Chondrocyte (in vitro differentiated cells): ENCODE data around the gene TF. TPM values are rescaled to one million over a fixed set of nuclear protein-coding genes. Genes with fewer than 3 reads are reported as not detected.

Source experiments
- DNase-seq: peaks from one replicate; pipeline ENCODE4 v3.0.0; 2021; ENCODE audit warnings: mixed read lengths, low spot score
- H3K27ac Mint-ChIP-seq: one replicate; pipeline ENCODE4 v1.8.0; 2021; ENCODE audit warnings: mild to moderate bottlenecking, moderate library complexity, mixed read lengths; ENCODE audit not compliant: unreplicated experiment
- H3K27me3 Mint-ChIP-seq: 2 replicates; pipeline ENCODE4 v1.8.0; 2021; ENCODE audit warnings: low read depth, mixed read lengths
- H3K36me3 Mint-ChIP-seq: 2 replicates; pipeline ENCODE4 v1.8.0; 2021; ENCODE audit warnings: low read depth, mixed read lengths
- H3K4me1 Mint-ChIP-seq: 2 replicates; pipeline ENCODE4 v1.8.0; 2021; ENCODE audit warnings: low read depth, mild to moderate bottlenecking, mixed read lengths
- H3K4me3 Mint-ChIP-seq: one replicate; pipeline ENCODE4 v1.8.0; 2021; ENCODE audit warnings: mild to moderate bottlenecking, moderate library complexity, mixed read lengths; ENCODE audit not compliant: unreplicated experiment
- H3K9me3 Mint-ChIP-seq: 2 replicates; pipeline ENCODE4 v1.8.0; 2021; ENCODE audit warnings: low read depth, mixed read lengths
- total RNA-seq: library from RNA; stranded (reverse); gene quantifications from 3 replicates; pipeline ENCODE4 v1.2.1, GENCODE V29; 2021
- TF ChIP-seq, protein P1 (sequence below): fragments of 200-600 bp; sonication (generic); IDR thresholded peaks from 2 replicates; pipeline ENCODE4 v1.5.0; 2021; ENCODE audit warnings: antibody characterized with exemption, mild to moderate bottlenecking, moderate library complexity

Gene TF
- total RNA-seq, 1 donor from 2014 or later, result 1.2 TPM

DNA sequence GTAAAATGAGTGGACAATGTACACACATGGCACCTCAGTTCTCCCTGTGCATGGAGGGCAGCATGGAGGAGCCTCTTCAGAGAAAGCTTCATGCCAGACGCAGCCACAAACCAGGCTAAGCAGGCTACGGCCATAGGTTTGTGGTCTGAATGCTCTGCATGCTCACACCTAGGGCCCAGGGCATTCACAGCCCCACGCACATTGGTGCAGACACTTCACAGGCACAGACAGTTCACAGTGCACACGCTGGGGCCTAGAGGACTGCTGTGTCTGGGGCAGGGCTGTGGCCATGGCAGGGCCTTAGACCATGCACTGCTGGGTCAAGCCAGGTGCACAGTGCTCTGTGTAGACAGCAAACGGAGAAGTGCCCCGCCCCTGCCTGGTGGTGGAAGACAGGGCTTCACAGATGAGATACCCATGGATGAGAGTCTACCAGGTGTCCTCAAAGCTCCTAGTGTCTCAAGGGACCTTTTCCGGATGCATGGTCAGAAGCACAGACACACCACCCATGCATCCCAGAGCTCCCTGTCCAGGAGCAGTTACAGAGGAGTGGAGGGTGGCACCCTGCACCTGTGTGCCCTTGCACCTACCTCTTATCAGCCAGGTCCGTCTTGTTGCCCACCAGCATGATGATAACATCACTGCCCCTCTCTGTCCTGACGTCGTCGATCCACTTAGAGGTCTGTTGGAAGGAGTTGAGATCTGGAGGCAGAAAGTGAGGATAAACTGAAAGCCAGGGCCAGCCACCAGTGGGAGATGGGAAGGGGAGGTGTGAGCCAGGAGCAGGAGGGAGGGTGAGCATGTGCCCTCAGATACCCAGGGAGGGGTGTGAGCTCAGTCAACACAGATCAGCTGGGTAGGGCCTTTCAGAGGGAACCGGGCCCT, 93.0 kb downstream of the TF start:
- Mint-ChIP-seq H3K27ac (no peak overlapping the region), H3K4me1 (peaks cover 7% of the 10 kb centered on the region), H3K36me3 (peaks cover 20% of the 10 kb centered on the region), H3K27me3 (no peaks in the 10 kb centered on the region), H3K4me3 (no peak overlapping the region), H3K9me3 (no peaks in the 10 kb centered on the region)
- TF ChIP-seq, protein P1, sequence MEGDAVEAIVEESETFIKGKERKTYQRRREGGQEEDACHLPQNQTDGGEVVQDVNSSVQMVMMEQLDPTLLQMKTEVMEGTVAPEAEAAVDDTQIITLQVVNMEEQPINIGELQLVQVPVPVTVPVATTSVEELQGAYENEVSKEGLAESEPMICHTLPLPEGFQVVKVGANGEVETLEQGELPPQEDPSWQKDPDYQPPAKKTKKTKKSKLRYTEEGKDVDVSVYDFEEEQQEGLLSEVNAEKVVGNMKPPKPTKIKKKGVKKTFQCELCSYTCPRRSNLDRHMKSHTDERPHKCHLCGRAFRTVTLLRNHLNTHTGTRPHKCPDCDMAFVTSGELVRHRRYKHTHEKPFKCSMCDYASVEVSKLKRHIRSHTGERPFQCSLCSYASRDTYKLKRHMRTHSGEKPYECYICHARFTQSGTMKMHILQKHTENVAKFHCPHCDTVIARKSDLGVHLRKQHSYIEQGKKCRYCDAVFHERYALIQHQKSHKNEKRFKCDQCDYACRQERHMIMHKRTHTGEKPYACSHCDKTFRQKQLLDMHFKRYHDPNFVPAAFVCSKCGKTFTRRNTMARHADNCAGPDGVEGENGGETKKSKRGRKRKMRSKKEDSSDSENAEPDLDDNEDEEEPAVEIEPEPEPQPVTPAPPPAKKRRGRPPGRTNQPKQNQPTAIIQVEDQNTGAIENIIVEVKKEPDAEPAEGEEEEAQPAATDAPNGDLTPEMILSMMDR, result no peak
- no peak for DNase-seq

DNA sequence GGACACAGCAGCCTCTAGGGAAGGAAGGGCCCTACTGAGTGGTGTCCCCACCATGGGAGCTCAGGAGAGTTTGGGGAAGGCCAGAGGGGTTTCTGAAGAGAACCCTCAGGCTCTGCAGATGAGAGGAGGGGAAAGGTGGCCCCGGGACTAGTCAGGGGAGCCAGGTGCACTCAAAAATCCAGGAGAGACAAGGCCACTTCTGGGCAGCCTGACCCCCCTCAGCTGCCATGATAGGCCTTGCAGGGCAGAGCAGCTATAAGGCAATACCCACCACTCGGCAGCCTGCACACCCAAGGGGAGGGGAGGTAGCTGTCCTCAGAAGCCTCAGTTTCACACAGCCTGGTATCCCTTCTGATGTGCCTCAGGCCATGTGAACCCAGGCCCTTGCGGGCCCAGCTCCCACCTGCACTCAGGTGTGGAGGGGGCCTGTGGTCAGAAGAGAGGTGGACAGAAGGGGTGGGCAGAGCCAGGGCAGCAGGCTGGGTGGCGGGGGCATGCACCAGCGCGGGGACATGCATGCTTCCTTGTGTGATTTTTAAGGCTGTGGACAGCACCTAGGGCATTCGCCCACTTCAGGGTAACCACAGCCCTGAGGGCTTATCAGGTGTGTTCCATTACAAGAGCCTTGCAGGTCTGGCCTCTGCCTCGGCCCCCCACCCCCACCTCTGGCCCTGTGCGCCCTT, 94.0 kb downstream of the TF start:
- H3K27me3 Mint-ChIP-seq, result no peaks in the 10 kb centered on the region
- peaks cover 17% of the 10 kb centered on the region for H3K36me3 Mint-ChIP-seq
- H3K27ac Mint-ChIP-seq, result no peak overlapping the region
- no peak overlapping the region for H3K4me3 Mint-ChIP-seq
- TF ChIP-seq, protein P1, result no peak
- H3K4me1 Mint-ChIP-seq, result peaks cover 9% of the 10 kb centered on the region
- DNase-seq, result no peak
- H3K9me3 Mint-ChIP-seq, result no peaks in the 10 kb centered on the region

DNA sequence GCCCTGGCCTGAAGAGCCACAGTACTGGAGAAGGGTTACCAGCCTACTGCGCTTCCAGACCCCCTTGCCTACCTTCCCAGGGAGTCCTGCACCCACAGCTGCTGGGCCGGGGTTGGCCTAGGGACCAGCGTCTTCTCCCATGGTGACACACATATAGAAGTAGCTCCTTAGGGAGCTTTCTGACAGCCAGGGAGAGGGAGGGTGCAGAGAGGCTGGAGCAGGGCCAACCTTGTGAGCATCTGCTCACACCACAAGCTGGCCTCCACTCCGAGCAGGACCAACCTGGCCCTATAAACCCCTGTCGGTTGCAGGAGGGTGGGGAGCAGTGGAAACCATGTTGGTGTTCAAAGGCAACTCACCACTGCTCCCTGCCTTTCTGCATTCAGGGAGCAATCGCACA, 94.6 kb downstream of the TF start:
- Mint-ChIP-seq H3K36me3 (peaks cover 16% of the 10 kb centered on the region), H3K4me3 (no peak overlapping the region), H3K4me1 (peaks cover 9% of the 10 kb centered on the region), H3K9me3 (no peaks in the 10 kb centered on the region), H3K27ac (no peak overlapping the region), H3K27me3 (no peaks in the 10 kb centered on the region)
- no peak for DNase-seq
- TF ChIP-seq, protein P1, result no peak

DNA sequence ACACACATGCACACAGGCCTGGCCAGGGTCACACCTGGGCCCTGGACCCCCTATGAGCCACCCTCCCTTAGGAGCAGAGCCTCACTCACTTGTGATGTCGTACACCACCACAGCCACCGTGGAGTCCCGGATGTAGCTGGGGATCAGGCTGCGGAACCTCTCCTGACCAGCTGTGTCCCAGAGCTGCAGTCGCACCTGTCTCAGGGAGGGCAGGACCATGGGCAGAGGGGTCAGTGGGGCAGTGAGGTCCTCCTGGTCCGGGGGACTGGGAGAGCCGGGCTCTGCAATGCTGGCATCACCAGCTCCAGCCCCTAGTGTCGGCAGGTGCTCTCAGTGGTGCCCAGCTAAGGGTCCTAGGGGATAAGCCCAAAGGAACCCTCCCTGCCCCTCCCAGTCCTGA, 95.0 kb downstream of the TF start:
- TF ChIP-seq, protein P1, result no peak
- Mint-ChIP-seq H3K9me3 (no peaks in the 10 kb centered on the region), H3K27ac (no peak overlapping the region), H3K4me1 (peaks cover 9% of the 10 kb centered on the region), H3K36me3 (peaks cover 16% of the 10 kb centered on the region), H3K27me3 (no peaks in the 10 kb centered on the region), H3K4me3 (no peak overlapping the region)
- DNase-seq, result no peak

DNA sequence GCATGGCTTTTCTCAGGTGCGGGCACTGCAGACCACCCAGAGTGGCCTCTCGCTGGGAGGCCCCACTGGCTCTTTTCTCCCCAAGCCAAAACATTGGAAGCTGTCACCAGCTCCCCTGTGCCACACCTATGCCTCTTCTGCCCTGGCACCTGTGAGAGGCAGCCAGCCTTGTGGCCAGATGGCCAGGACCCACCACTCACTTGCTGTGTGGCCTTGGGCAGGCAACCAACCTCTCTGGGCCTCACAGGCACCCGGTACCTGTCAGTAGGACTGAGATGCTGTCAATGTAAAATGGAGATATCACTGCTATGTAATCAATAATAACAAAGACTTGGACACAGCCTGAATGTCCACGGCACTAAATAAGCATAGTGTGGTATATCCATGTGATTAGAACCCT, 96.0 kb downstream of the TF start:
- no peak overlapping the region for H3K4me3 Mint-ChIP-seq
- no peak for DNase-seq
- no peak overlapping the region for H3K27ac Mint-ChIP-seq
- TF ChIP-seq, protein P1, result no peak
- H3K27me3 Mint-ChIP-seq, result no peaks in the 10 kb centered on the region
- H3K4me1 Mint-ChIP-seq, result peaks cover 9% of the 10 kb centered on the region
- H3K9me3 Mint-ChIP-seq, result no peaks in the 10 kb centered on the region
- peaks cover 11% of the 10 kb centered on the region for H3K36me3 Mint-ChIP-seq
